Endothelial cell of umbilical vein (primary cell): ENCODE data around the gene KAZN. TPM values are rescaled to one million over a fixed set of nuclear protein-coding genes. Genes with fewer than 3 reads are reported as not detected.

Experiments
- BruUV-seq: library from RNA; stranded (reverse); fragments of 400-500 nt; replicated peaks from 2 replicates; lab custom pipeline; 2021; lab: Mats Ljungman, UMichigan
- CTCF ChIA-PET: fragments of 300-600, 350-600 bp; sonication (Branson Sonifier 250); formaldehyde crosslinking; loops from one replicate; lab custom pipeline; 2021; ENCODE audit warnings: antibody characterized with exemption, inconsistent platforms; lab: Charles Lee
- POLR2A ChIA-PET: fragments of 300-600, 350-600 bp; sonication (Branson Sonifier 250); formaldehyde crosslinking; loops from one replicate; lab custom pipeline; 2021; ENCODE audit warnings: antibody characterized with exemption, inconsistent platforms; lab: Charles Lee
- DNase-seq: peaks from one replicate; pipeline ENCODE4 v3.0.0-alpha.2; 2011; ENCODE audit warnings: low read depth, low spot score
- FAIRE-seq: peaks from 2 replicates; lab custom pipeline; 2011; peaks lifted over from hg19 to GRCh38; lab: Jason Lieb, UNC
- H2AFZ ChIP-seq: 2 replicates; pipeline ENCODE4 v1.6.0; 2012; ENCODE audit warnings: low read depth, low read length, control low read depth, inconsistent platforms
- H3K27ac ChIP-seq: 2 replicates; pipeline ENCODE4 v1.5.1; 2011; ENCODE audit warnings: low read depth, mild to moderate bottlenecking, control low read depth, low read length, moderate library complexity; ENCODE audit not compliant: insufficient read depth
- H3K27me3 ChIP-seq, 2 experiments: 2 replicates each; pipeline versions ENCODE4 v1.6.0 to v1.6.1; 2011; ENCODE audit warnings: low read length in 2 of 2, mixed read lengths in 1 of 2; ENCODE audit not compliant: control insufficient read depth in 2 of 2, insufficient read depth in 2 of 2
- H3K36me3 ChIP-seq, 2 experiments: 2 replicates in 1 of 2; 3 replicates in 1 of 2; pipeline ENCODE4 v1.5.1; 2011; ENCODE audit warnings: low read length in 2 of 2, mild to moderate bottlenecking in 1 of 2, moderate library complexity in 1 of 2; ENCODE audit not compliant: control insufficient read depth in 2 of 2, insufficient read depth in 2 of 2; ENCODE audit errors: extremely low read depth in 1 of 2
- H3K4me1 ChIP-seq: 3 replicates; pipeline ENCODE4 v1.5.1; 2011; ENCODE audit warnings: mild to moderate bottlenecking, low read length; ENCODE audit not compliant: control insufficient read depth, insufficient read depth; ENCODE audit errors: extremely low read depth
- H3K4me2 ChIP-seq: 2 replicates; pipeline ENCODE4 v1.6.1; 2011; ENCODE audit warnings: low read length, control low read depth, mixed read lengths; ENCODE audit not compliant: insufficient read depth
- H3K4me3 ChIP-seq, 3 experiments: fragments of 200-600 bp in 1 of 3; sonication (generic), shearing (Covaris generic) in 1 of 3; replicated peaks in 1 of 3; 2 replicates each; pipeline ENCODE4 v1.5.1; 2011 to 2016; ENCODE audit warnings: control low read depth in 3 of 3, low read length in 3 of 3, mild to moderate bottlenecking in 2 of 3, inconsistent platforms in 1 of 3, low read depth in 1 of 3, moderate library complexity in 1 of 3; ENCODE audit not compliant: insufficient read depth in 1 of 3
- H3K79me2 ChIP-seq: 2 replicates; pipeline ENCODE4 v1.6.0; 2012; ENCODE audit warnings: low read length, inconsistent platforms; ENCODE audit not compliant: control insufficient read depth, insufficient read depth
- H3K9ac ChIP-seq: replicated peaks from 2 replicates; pipeline ENCODE3; 2011; ENCODE audit warnings: low read length, control low read depth; ENCODE audit not compliant: insufficient read depth; ENCODE audit errors: extremely low read depth
- H3K9me1 ChIP-seq: replicated peaks from 3 replicates; pipeline ENCODE4 v1.6.0; 2011; ENCODE audit warnings: mild to moderate bottlenecking, low read length; ENCODE audit not compliant: control insufficient read depth, insufficient read depth; ENCODE audit errors: extremely low read depth
- H3K9me3 ChIP-seq: replicated peaks from 2 replicates; pipeline ENCODE4 v1.5.1; 2012; ENCODE audit warnings: low read length, inconsistent platforms; ENCODE audit not compliant: control insufficient read depth, insufficient read depth
- H4K20me1 ChIP-seq: replicated peaks from 2 replicates; pipeline ENCODE3; 2011; ENCODE audit warnings: mild to moderate bottlenecking, low read length; ENCODE audit not compliant: control insufficient read depth, insufficient read depth; ENCODE audit errors: extremely low read depth
- EZH2 ChIP-seq: IDR thresholded peaks from 2 replicates; pipeline ENCODE4 v1.6.1; 2012; ENCODE audit warnings: borderline replicate concordance, low read depth, mild to moderate bottlenecking, moderate library complexity, low read length, inconsistent platforms; ENCODE audit not compliant: severe bottlenecking
- FOS ChIP-seq: IDR thresholded peaks from 2 replicates; pipeline ENCODE4 v1.6.1; 2011; ENCODE audit warnings: mild to moderate bottlenecking, low read length, moderate library complexity, borderline replicate concordance; ENCODE audit not compliant: insufficient read depth
- GATA2 ChIP-seq: IDR thresholded peaks from 2 replicates; pipeline ENCODE4 v1.7.0; 2011; ENCODE audit warnings: low read depth, mild to moderate bottlenecking, moderate library complexity, mixed read lengths, low read length; ENCODE audit not compliant: insufficient read length, insufficient read depth
- JUN ChIP-seq: IDR thresholded peaks from 2 replicates; pipeline ENCODE4 v1.6.1; 2011; ENCODE audit warnings: borderline replicate concordance, low read depth; ENCODE audit not compliant: insufficient read length, insufficient read depth
- MYC ChIP-seq: IDR thresholded peaks from one replicate; pipeline ENCODE4 v1.6.1; 2011; ENCODE audit warnings: mild to moderate bottlenecking, low read depth, low read length
- POLR2A ChIP-seq: IDR thresholded peaks from 2 replicates; pipeline ENCODE4 v1.6.1; 2012; ENCODE audit warnings: low read depth, mild to moderate bottlenecking, control low read depth, low read length
- POLR2AphosphoS5 ChIP-seq: IDR thresholded peaks from 2 replicates; pipeline ENCODE4 v1.6.1; 2012; ENCODE audit warnings: low read depth, mild to moderate bottlenecking, control low read depth, low read length, moderate library complexity; ENCODE audit not compliant: insufficient read depth
- dilution Hi-C: fragments of 300-500 bp; cut with MboI; formaldehyde crosslinking; loops from one replicate; pipeline ENCODE4 v1.15.0; 2019; ENCODE audit warnings: low sequenced_read_pairs; ENCODE audit not compliant: extremely low pct_ligation_motif_present
- intact Hi-C: fragments of 100-400 bp; cut with micrococcal nuclease; formaldehyde crosslinking; loops from one replicate; pipeline ENCODE4 v1.10.0; 2022
- polyA plus RNA-seq, 4 experiments: library from polyadenylated mRNA; depleted of rRNA in 3 of 4; stranded (reverse) in 3 of 4; unstranded in 1 of 4; fragments of >200 nt; gene quantifications; 2 replicates each; pipeline versions ENCODE4 v1.2.1 to v1.2.3, GENCODE V29; 2011 to 2012; ENCODE audit warnings: missing spikeins in 1 of 4
- total RNA-seq: library from RNA; stranded (reverse); gene quantifications from 2 replicates; pipeline ENCODE4 v1.2.3, GENCODE V29; 2021
- TF ChIP-seq, protein P1 (sequence below): IDR thresholded peaks from 2 replicates; pipeline ENCODE4 v1.6.1; 2011; ENCODE audit not compliant: insufficient read depth, insufficient read length
- TF ChIP-seq, protein P2 (sequence below), 2 donors: IDR thresholded peaks; 1 replicate in 1 of 2; 2 replicates in 1 of 2; pipeline ENCODE4 v1.5.1; 2011; ENCODE audit warnings: low read length in 2 of 2, mild to moderate bottlenecking in 2 of 2, moderate library complexity in 2 of 2, control low read depth in 1 of 2, inconsistent platforms in 1 of 2, low read depth in 1 of 2; ENCODE audit not compliant: insufficient read depth in 1 of 2; ENCODE audit errors: extremely low read depth in 1 of 2

KAZN gene
- total and polyA plus RNA-seq, 2 donors (not counting 3 experiments of a cell fraction or from before 2014, with no cell fraction given) = 1.6 to 5.8 TPM

DNA sequence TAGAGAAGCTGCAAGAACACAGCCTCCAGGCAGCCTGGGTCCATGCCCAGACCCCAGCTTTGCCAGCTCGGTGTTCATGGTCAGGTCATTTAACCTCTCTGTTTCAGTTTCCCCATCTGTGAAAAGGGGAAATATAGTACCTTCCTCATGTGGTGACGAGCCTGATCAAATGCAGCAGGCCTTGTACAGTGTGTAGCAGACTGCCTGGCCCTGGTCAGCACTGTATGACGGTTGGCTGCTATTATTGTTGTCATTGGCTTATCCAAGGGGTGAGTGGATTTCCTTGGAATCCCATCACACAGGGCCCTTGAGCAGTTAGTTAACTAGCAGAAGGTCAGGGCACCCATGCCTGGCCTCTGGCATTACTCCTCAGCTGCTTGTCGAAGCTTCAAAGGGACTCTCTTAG is 548.5 kb downstream of the KAZN start:
- POLR2A ChIA-PET = no interaction called here
- Histone ChIP-seq H3K27ac (no peak overlapping the region), H4K20me1 (no peaks in the 10 kb centered on the region), H3K36me3 (no peaks in the 10 kb centered on the region), H3K9me3 (no peaks in the 10 kb centered on the region), H3K27me3 (peaks cover 9 to 12% of the 10 kb centered on the region in 2 experiments), H3K9me1 (no peaks in the 10 kb centered on the region), H2AFZ (no peak overlapping the region), H3K79me2 (no peaks in the 10 kb centered on the region), H3K4me3 (no peak overlapping the region), H3K4me1 (no peaks in the 10 kb centered on the region), H3K4me2 (no peak overlapping the region), H3K9ac (no peak overlapping the region)
- TF ChIP-seq POLR2AphosphoS5 = no peak
- no peak for TF ChIP-seq EZH2
- no peak for TF ChIP-seq GATA2
- TF ChIP-seq, protein P1, sequence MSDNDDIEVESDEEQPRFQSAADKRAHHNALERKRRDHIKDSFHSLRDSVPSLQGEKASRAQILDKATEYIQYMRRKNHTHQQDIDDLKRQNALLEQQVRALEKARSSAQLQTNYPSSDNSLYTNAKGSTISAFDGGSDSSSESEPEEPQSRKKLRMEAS = no peak
- TF ChIP-seq, protein P2, sequence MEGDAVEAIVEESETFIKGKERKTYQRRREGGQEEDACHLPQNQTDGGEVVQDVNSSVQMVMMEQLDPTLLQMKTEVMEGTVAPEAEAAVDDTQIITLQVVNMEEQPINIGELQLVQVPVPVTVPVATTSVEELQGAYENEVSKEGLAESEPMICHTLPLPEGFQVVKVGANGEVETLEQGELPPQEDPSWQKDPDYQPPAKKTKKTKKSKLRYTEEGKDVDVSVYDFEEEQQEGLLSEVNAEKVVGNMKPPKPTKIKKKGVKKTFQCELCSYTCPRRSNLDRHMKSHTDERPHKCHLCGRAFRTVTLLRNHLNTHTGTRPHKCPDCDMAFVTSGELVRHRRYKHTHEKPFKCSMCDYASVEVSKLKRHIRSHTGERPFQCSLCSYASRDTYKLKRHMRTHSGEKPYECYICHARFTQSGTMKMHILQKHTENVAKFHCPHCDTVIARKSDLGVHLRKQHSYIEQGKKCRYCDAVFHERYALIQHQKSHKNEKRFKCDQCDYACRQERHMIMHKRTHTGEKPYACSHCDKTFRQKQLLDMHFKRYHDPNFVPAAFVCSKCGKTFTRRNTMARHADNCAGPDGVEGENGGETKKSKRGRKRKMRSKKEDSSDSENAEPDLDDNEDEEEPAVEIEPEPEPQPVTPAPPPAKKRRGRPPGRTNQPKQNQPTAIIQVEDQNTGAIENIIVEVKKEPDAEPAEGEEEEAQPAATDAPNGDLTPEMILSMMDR (IDR thresholded peaks at IDR 0.05; ENCODE audit: extremely low read depth in 1 of 2, insufficient read depth in 1 of 2, low read depth in 1 of 2, low read length in 2 of 2) = no peak
- TF ChIP-seq POLR2A = no peak
- TF ChIP-seq FOS = no peak
- TF ChIP-seq JUN = no peak
- no peak for TF ChIP-seq MYC
- CTCF ChIA-PET = no interaction called here
- no TSS peak for BruUV-seq
- DNase-seq = no peak
- intact Hi-C loops = no loop called here
- FAIRE-seq = no peak
- dilution Hi-C loops = no loop called here
